SK-N-SH (cell line): ENCODE results near the gene JADE3.

Experiments used
- CTCF ChIP-seq: fragments of 200-600 bp; sonication (generic); IDR thresholded peaks from 2 replicates; pipeline ENCODE4 v1.6.1; 2017; ENCODE audit warnings: antibody characterized with exemption, mild to moderate bottlenecking, moderate library complexity
- EP300 ChIP-seq, 2 experiments: IDR thresholded peaks; 2 replicates each; pipeline versions ENCODE4 v1.4.0 to v1.6.1; 2012; ENCODE audit warnings: borderline replicate concordance in 1 of 2, low read depth in 1 of 2, low read length in 1 of 2
- EZH2phosphoT487 ChIP-seq: fragments of 200-600 bp; sonication (generic); IDR thresholded peaks from 2 replicates; pipeline ENCODE4 v1.6.1; 2017; ENCODE audit warnings: low read depth, mixed run types, mild to moderate bottlenecking, antibody characterized with exemption, moderate library complexity, borderline replicate concordance
- GABPA ChIP-seq: IDR thresholded peaks from 2 replicates; pipeline ENCODE4 v1.4.0; 2012; ENCODE audit warnings: low read depth, mild to moderate bottlenecking
- MEF2A ChIP-seq: IDR thresholded peaks from 2 replicates; pipeline ENCODE4 v1.4.0; 2012; ENCODE audit warnings: low read depth, borderline replicate concordance
- MXI1 ChIP-seq: IDR thresholded peaks from 2 replicates; pipeline ENCODE4 v1.6.1; 2012; ENCODE audit warnings: mild to moderate bottlenecking, low read depth, low read length, improper control_type of control experiment
- RAD21 ChIP-seq: IDR thresholded peaks from 2 replicates; pipeline ENCODE4 v1.6.1; 2012; ENCODE audit warnings: mild to moderate bottlenecking, low read length
- TAF1 ChIP-seq: IDR thresholded peaks from 2 replicates; pipeline ENCODE4 v1.6.1; 2012; ENCODE audit warnings: low read depth, mild to moderate bottlenecking, low read length, moderate library complexity, borderline replicate concordance

- TF ChIP-seq TAF1, result no peak
- no peak for TF ChIP-seq MXI1
- TF ChIP-seq EZH2phosphoT487, result no peak
- TF ChIP-seq GABPA, result no peak
- TF ChIP-seq CTCF, result no peak
- TF ChIP-seq MEF2A, result no peak
- TF ChIP-seq EP300 (IDR thresholded peaks at IDR 0.05; ENCODE audit: borderline replicate concordance in 1 of 2, low read depth in 1 of 2, low read length in 1 of 2), result no peak
- no peak for TF ChIP-seq RAD21
These were observed 23.1 kb downstream of the JADE3 start for GRCh38 chrX:46935295-46935694.
